K562 (cell line): ENCODE measurements around the gene SYNJ2. TPM values are rescaled to one million over a fixed set of nuclear protein-coding genes. Genes with fewer than 3 reads are reported as not detected.

Source experiments
- ATAC-seq: fragments of 200-7000 bp; cut with Tn5 transposase; 3 replicates; pipeline ENCODE4 v1.9.1; 2020; ENCODE audit warnings: moderate library complexity
- BruUV-seq: library from RNA; stranded (reverse); fragments of 400-500 nt; replicated peaks from 2 replicates; lab custom pipeline; 2021; lab: Mats Ljungman, UMichigan
- CTCF ChIA-PET: fragments of 300-600 bp; formaldehyde crosslinking; extraction: SDS; loops from one replicate; lab custom pipeline; 2021; ENCODE audit warnings: low intra/inter-chr PET ratio; lab: Yijun Ruan, JAX
- POLR2A ChIA-PET: fragments of 300-600, 350-650 bp; sonication (Branson Sonifier 250); formaldehyde crosslinking; extraction: SDS; loops from one replicate; lab custom pipeline; 2021; ENCODE audit warnings: antibody characterized with exemption, inconsistent platforms; lab: Yijun Ruan, JAX
- DNase-seq, 4 experiments: peaks; one replicate each; pipeline versions ENCODE4 v3.0.0 to v3.0.0-alpha.2; 2011 to 2018; ENCODE audit warnings: low spot score in 3 of 4, mixed read lengths in 3 of 4; ENCODE audit errors: extremely low read depth in 1 of 4
- FAIRE-seq: peaks from 2 replicates; lab custom pipeline; 2011; peaks lifted over from hg19 to GRCh38; lab: Jason Lieb, UNC
- H2AFZ ChIP-seq: 2 replicates; pipeline ENCODE4 v1.6.0; 2011; ENCODE audit warnings: low read depth, low read length, control low read depth, inconsistent platforms
- H3K27ac ChIP-seq: fragments of 200-600 bp; 3 replicates; pipeline ENCODE4 v1.8.0; 2011; ENCODE audit warnings: low read depth, mild to moderate bottlenecking, control low read depth, inconsistent platforms, low read length, moderate library complexity, mixed read lengths; ENCODE audit errors: extremely low read depth
- H3K27me3 ChIP-seq, 2 experiments: fragments of 300-600 bp in 1 of 2; 2 replicates in 1 of 2; 3 replicates in 1 of 2; pipeline versions ENCODE4 v1.6.0 to v1.8.0; 2011; ENCODE audit warnings: inconsistent platforms in 2 of 2, low read length in 2 of 2, mild to moderate bottlenecking in 1 of 2, mixed read lengths in 1 of 2, moderate library complexity in 1 of 2; ENCODE audit not compliant: control insufficient read depth in 2 of 2, insufficient read depth in 2 of 2
- H3K36me3 ChIP-seq: fragments of 300-600 bp; 3 replicates; pipeline ENCODE4 v1.8.0; 2011; ENCODE audit warnings: mild to moderate bottlenecking, low read length, inconsistent platforms; ENCODE audit not compliant: control insufficient read depth, insufficient read depth
- H3K4me1 ChIP-seq, 2 experiments: fragments of 200-600 bp in 1 of 2; replicated peaks in 1 of 2; 2 replicates in 1 of 2; 3 replicates in 1 of 2; pipeline versions ENCODE4 v1.5.1 to v1.8.0; 2011; ENCODE audit warnings: inconsistent platforms in 2 of 2, low read length in 2 of 2, mild to moderate bottlenecking in 1 of 2, mixed read lengths in 1 of 2, moderate library complexity in 1 of 2; ENCODE audit not compliant: control insufficient read depth in 2 of 2, insufficient read depth in 2 of 2
- H3K4me2 ChIP-seq: 2 replicates; pipeline ENCODE4 v1.6.1; 2011; ENCODE audit warnings: low read length, control low read depth, inconsistent platforms, mixed read lengths; ENCODE audit not compliant: insufficient read depth
- H3K4me3 ChIP-seq: fragments of 200-600 bp; sonication (generic), shearing (Covaris generic); 2 replicates; pipeline ENCODE4 v1.5.1; 2016; ENCODE audit warnings: control low read depth, inconsistent platforms
- H3K79me2 ChIP-seq: fragments of 200-600 bp; 3 replicates; pipeline ENCODE4 v1.8.0; 2011; ENCODE audit warnings: low read length, inconsistent platforms; ENCODE audit not compliant: control insufficient read depth, insufficient read depth
- H3K9ac ChIP-seq, 2 experiments: 2 replicates each; pipeline versions ENCODE4 v1.6.0 to v1.6.1; 2011; ENCODE audit warnings: low read depth in 2 of 2, low read length in 2 of 2, control low read depth in 1 of 2, inconsistent platforms in 1 of 2, mild to moderate bottlenecking in 1 of 2, mixed read lengths in 1 of 2; ENCODE audit not compliant: insufficient read depth in 1 of 2
- H3K9me1 ChIP-seq: one replicate; pipeline ENCODE4 v1.6.0; 2011; ENCODE audit warnings: inconsistent platforms, mild to moderate bottlenecking, low read length, moderate library complexity; ENCODE audit not compliant: control insufficient read depth, insufficient read depth
- H3K9me3 ChIP-seq: replicated peaks from 2 replicates; pipeline ENCODE4 v1.5.1; 2011; ENCODE audit warnings: low read depth, low read length, inconsistent platforms; ENCODE audit not compliant: control insufficient read depth, insufficient read depth
- H4K20me1 ChIP-seq: replicated peaks from 2 replicates; pipeline ENCODE4 v1.6.1; 2011; ENCODE audit warnings: low read length, inconsistent platforms, mixed read lengths; ENCODE audit not compliant: control insufficient read depth, insufficient read depth
- CCNT2 ChIP-seq: IDR thresholded peaks from 2 replicates; pipeline ENCODE4 v1.6.1; 2011; ENCODE audit warnings: borderline replicate concordance, low read depth, mild to moderate bottlenecking, moderate library complexity, mixed read lengths, low read length; ENCODE audit not compliant: insufficient read length; ENCODE audit errors: extremely low read depth
- E2F1 ChIP-seq: sonication (generic); formaldehyde crosslinking; IDR thresholded peaks from 2 replicates; pipeline ENCODE4 v1.8.1; 2023; ENCODE audit warnings: mild to moderate bottlenecking, missing genetic modification reagents, moderate library complexity
- HNRNPLL ChIP-seq: fragments of 200-400 bp; formaldehyde crosslinking; IDR thresholded peaks from 2 replicates; pipeline ENCODE4 v1.6.1; 2017; ENCODE audit warnings: low read length, low read depth, mild to moderate bottlenecking; ENCODE audit not compliant: poor library complexity, severe bottlenecking
- MNT ChIP-seq, 2 experiments: fragments of 450-650 bp; conservative IDR thresholded peaks; 2 replicates each; pipeline ENCODE4 v1.6.1; 2017; ENCODE audit warnings: mild to moderate bottlenecking in 2 of 2, moderate library complexity in 2 of 2
- RAD21 ChIP-seq, 2 experiments: fragments of 250-450 bp in 1 of 2; fragments of 450-650 bp in 1 of 2; sonication (Bioruptor Pico) in 1 of 2; formaldehyde crosslinking in 1 of 2; IDR thresholded peaks in 1 of 2; conservative IDR thresholded peaks in 1 of 2; 2 replicates each; pipeline versions ENCODE4 v1.4.0 to v1.8.0; 2020 to 2022; ENCODE audit warnings: mild to moderate bottlenecking in 2 of 2, moderate library complexity in 1 of 2
- RFX1 ChIP-seq: fragments of 450-650 bp; IDR thresholded peaks from 2 replicates; pipeline ENCODE4 v1.6.1; 2016; ENCODE audit warnings: mild to moderate bottlenecking, moderate library complexity
- SPI1 ChIP-seq: IDR thresholded peaks from 2 replicates; pipeline ENCODE4 v1.6.1; 2011; ENCODE audit warnings: low read depth, low read length, control low read depth, borderline replicate concordance
- TCF7L2 ChIP-seq: fragments of 150-350 bp; IDR thresholded peaks from 2 replicates; pipeline ENCODE4 v1.6.1; 2016; ENCODE audit warnings: low read depth, mild to moderate bottlenecking, low read length, moderate library complexity
- U2AF1 ChIP-seq: fragments of 200-400 bp; formaldehyde crosslinking; optimal IDR thresholded peaks from 2 replicates; pipeline ENCODE3; 2017; ENCODE audit warnings: mild to moderate bottlenecking, low read depth, low read length, moderate library complexity
- ZNF764 ChIP-seq: fragments of 250-450 bp; sonication (Bioruptor Pico); IDR thresholded peaks from 2 replicates; pipeline ENCODE4 v1.4.0; 2020; ENCODE audit warnings: low read depth, mild to moderate bottlenecking, moderate library complexity
- WGBS: fragments of 100-300 bp; shearing (Covaris generic); methylation state at CpG from one replicate; pipeline ENCODE4 v1.1.6; 2016; ENCODE audit warnings: low coverage, mixed read lengths; ENCODE audit not compliant: insufficient coverage; ENCODE audit errors: missing lambda C conversion rate; 5-methylcytosine and 5-hydroxymethylcytosine counted together
- in situ Hi-C: fragments of 300-500 bp; cut with MboI; formaldehyde crosslinking; loops from 4 replicates; pipeline ENCODE4 v1.15.0; 2018; ENCODE audit warnings: inconsistent platforms, mixed read lengths
- intact Hi-C: fragments of 100-400 bp; cut with micrococcal nuclease; formaldehyde crosslinking; loops from 2 replicates; pipeline ENCODE4 v1.14.2; 2022
- polyA plus RNA-seq, 8 experiments: library from polyadenylated mRNA; depleted of rRNA in 4 of 8; stranded (reverse) in 5 of 8; unstranded in 3 of 8; fragments of >200 nt; fragmentation: Nextera tagmentation in 2 of 8; fragmentation: Illumina TruSeq in 1 of 8; extraction: Ambion mirVana in 2 of 8; extraction: Trizol in 1 of 8; gene quantifications; 2 replicates each; pipeline versions ENCODE4 v1.2.1 to v1.2.3, GENCODE V29; 2011 to 2014; ENCODE audit warnings: inconsistent platforms in 1 of 8, missing spikeins in 1 of 8
- total RNA-seq, 7 experiments: library from RNA; depleted of rRNA in 6 of 7; stranded (reverse); fragments of >200 nt in 6 of 7; fragmentation: Illumina TruSeq in 2 of 7; extraction: Trizol in 2 of 7; gene quantifications; 2 replicates each; pipeline versions ENCODE4 v1.2.1 to v1.2.3, GENCODE V29; 2011 to 2021; ENCODE audit warnings: low replicate concordance in 1 of 7
- TF ChIP-seq, protein P1 (sequence below), 3 experiments: IDR thresholded peaks in 2 of 3; conservative IDR thresholded peaks in 1 of 3; 2 replicates each; pipeline ENCODE4 v1.5.1; 2011 to 2012; ENCODE audit warnings: low read length in 3 of 3, mild to moderate bottlenecking in 3 of 3, control low read depth in 2 of 3, improper control_type of control experiment in 1 of 3, inconsistent platforms in 1 of 3, low read depth in 1 of 3, mixed read lengths in 1 of 3, moderate library complexity in 1 of 3; ENCODE audit not compliant: insufficient read depth in 2 of 3

Gene SYNJ2
- total and polyA plus RNA-seq, 9 of the 15 experiments (the other 6 are each of a cell fraction or from before 2014, with no cell fraction given) = 3.0 to 27.7 (median 17.8) TPM

- H3K9me1 ChIP-seq = no peaks in the 10 kb centered on the region
- peak; percentile 15 for FAIRE-seq
- peaks cover 6 to 13% of the 10 kb centered on the region in 2 experiments; a peak in 4 of 5 replicates for H3K4me1 ChIP-seq
- peak; percentile 74 for ATAC-seq
- H3K4me3 ChIP-seq = no peak overlapping the region
- H3K79me2 ChIP-seq = no peaks in the 10 kb centered on the region
- CTCF ChIA-PET = no interaction called here
- peaks cover 9% of the 10 kb centered on the region; the same call in 1 of the 2 replicates for H3K9me3 ChIP-seq
- DNase-seq = no peak
- intact Hi-C loops = loop anchor here (5.0 kb wide), 2 partner anchors 178 to 287 kb away; no protein-coding TSS in a partner anchor
- no peaks in the 10 kb centered on the region for H3K36me3 ChIP-seq
- H3K4me2 ChIP-seq = peak overlapping the region; percentile 44
- H3K27ac ChIP-seq = no peak overlapping the region
- BruUV-seq = no TSS peak
- H3K9ac ChIP-seq = peak overlapping the region in 1 of 2 experiments; percentile 37; a peak in 2 of 4 replicates
- 18% methylated on average over 33 of the region's 34 CpGs for WGBS
- POLR2A ChIA-PET = interaction anchor here (0.6 to 1.5 kb wide), 6 partner anchors 10 to 123 kb away, joined by 3 to 5 read pairs (median 3); no protein-coding TSS in a partner anchor
- H3K27me3 ChIP-seq = peaks cover 9 to 24% of the 10 kb centered on the region in 2 experiments; a peak in 3 of 5 replicates
- in situ Hi-C loops = no loop called here
- no peaks in the 10 kb centered on the region; the same call in 1 of the 2 replicates for H4K20me1 ChIP-seq
- H2AFZ ChIP-seq = peak overlapping the region; percentile 52; the same call in 1 of the 2 replicates
- TF ChIP-seq MNT (conservative IDR thresholded peaks at IDR 0.05) (no peak), HNRNPLL (peak; percentile 21), SPI1 (peak; percentile 60; the same call in 1 of the 2 replicates), E2F1 (CRISPR knock-in tag) (no peak), TCF7L2 (no peak), CCNT2 (no peak), RAD21 (CRISPR knock-in tag; conservative IDR thresholded peaks at IDR 0.05 in 1 of 2, IDR thresholded peaks at IDR 0.05 in 1 of 2) (peak in 1 of 2 experiments; percentile 36; a peak in 1 of 4 replicates), U2AF1 (no peak), RFX1 (no peak), ZNF764 (CRISPR knock-in tag) (no peak)
- TF ChIP-seq, protein P1, sequence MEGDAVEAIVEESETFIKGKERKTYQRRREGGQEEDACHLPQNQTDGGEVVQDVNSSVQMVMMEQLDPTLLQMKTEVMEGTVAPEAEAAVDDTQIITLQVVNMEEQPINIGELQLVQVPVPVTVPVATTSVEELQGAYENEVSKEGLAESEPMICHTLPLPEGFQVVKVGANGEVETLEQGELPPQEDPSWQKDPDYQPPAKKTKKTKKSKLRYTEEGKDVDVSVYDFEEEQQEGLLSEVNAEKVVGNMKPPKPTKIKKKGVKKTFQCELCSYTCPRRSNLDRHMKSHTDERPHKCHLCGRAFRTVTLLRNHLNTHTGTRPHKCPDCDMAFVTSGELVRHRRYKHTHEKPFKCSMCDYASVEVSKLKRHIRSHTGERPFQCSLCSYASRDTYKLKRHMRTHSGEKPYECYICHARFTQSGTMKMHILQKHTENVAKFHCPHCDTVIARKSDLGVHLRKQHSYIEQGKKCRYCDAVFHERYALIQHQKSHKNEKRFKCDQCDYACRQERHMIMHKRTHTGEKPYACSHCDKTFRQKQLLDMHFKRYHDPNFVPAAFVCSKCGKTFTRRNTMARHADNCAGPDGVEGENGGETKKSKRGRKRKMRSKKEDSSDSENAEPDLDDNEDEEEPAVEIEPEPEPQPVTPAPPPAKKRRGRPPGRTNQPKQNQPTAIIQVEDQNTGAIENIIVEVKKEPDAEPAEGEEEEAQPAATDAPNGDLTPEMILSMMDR (IDR thresholded peaks at IDR 0.05 in 2 of 3, conservative IDR thresholded peaks at IDR 0.05 in 1 of 3; ENCODE audit: insufficient read depth in 2 of 3, low read depth in 1 of 3, low read length in 3 of 3) = peak in 2 of 3 experiments; percentile 6 to 18; a peak in 2 of 6 replicates
Measured at GRCh38 chr6:157954150-157955117, 27.2 kb upstream of the SYNJ2 start.
